GM21528 (cell line): ENCODE data around the gene MYH10.

Experiments used
- ATAC-seq: cut with Tn5 transposase; IDR thresholded peaks from one replicate; pipeline ENCODE4 v1.9.1; 2021; ENCODE audit warnings: mild to moderate bottlenecking, moderate library complexity; ENCODE audit not compliant: unreplicated experiment, low FRiP score

The MYH10 gene

DNA sequence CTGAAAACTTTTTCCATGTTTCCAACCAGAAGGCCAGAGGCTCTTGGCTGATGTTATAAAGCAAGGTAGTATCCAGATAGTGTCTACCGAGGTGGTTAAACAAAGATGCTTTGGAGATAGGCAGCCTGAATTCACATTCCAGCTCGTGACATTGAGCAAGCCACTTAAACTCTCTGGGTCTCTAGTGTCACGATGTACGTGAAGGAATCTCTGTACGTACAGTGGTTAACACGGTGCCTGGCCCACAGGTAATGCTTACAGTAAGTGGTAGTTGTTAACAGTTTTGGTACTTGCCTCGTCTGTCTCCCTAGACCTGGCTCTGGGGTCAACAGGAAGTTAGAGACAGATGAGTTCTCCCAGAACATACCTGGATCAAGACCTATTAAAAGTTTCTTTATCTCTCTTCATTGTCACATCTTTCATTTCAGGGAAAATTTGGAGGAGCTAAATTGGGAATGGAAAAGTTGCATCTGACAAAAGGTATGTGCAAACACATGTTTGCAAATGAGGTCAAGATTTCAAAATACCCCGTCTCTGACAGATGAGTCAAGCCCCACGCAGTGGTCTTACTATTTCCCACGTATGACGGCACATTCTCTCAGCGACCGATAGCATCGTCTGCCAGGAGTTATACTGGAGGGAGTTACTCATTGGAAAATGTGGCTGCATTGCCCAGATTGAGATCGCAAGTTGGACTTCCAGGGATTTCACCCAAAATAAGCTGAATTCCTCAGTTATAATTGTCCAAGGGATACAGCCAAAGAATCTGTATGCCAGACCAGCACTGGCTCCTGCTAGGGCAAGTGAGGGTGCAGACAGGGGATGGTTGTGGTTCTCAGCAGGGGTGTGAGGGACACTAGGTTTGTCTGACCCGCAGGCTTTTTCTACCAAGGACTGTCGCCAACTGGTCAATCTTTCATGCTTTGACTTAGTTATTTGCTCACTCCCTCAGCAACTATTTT, 18.9 kb upstream of the MYH10 start:
- ATAC-seq: no peak

DNA sequence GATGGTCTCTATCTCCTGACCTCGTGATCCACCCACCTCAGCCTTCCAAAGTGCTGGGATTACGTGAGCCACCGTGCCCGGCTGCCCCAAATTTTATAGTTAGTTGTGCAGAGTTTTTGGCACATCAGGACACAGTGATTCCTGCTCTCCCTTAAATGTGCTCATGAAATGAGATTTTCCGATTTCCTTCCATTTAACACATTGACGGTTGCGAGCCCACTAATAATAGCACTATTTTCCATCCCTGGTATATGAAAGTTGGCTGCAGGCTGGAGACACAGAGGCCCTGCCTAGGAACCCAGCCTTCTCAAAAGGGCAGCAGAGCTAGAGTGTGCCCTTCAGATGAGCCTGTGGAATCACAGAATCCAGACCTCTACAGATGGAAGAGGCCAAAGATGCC, 17.4 kb upstream of the MYH10 start:
- no peak for ATAC-seq

DNA sequence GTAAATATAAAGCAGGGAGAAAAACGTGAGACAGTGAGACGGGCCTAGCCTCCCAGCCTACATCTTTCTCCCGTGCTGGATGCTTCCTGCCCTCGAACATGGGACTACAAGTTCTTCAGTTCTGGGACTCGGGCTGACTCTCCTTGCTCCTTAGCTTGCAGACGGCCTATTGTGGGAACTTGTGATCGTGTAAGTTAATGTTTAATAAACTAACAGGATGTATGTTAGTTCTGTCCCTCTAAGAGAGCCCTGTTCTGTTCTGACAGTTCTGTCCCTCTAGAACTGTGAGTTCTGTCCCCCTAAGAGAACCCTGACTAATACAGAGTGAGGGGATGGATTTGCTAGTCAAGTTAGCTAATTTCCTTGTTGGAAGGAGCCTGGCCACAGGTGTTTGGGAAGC, 16.7 kb upstream of the MYH10 start:
- ATAC-seq: no peak

DNA sequence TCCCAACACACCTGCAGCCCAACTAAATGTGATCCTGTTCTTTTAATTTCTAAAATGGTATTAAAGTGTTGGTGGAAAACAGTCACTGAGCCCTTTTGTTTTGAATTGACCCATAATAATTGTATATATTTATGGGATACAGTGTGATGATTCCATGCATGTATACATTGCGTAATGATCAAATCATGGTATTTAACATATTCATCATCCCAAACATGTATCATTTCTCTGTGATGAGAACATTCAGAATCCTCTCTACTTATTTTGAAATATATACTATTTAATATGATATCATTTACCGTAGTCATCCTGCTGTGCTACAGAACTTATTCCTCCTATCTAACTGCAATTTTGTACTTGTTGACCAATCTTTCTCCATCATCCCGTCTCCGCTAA, 14.0 kb upstream of the MYH10 start:
- no peak for ATAC-seq

DNA sequence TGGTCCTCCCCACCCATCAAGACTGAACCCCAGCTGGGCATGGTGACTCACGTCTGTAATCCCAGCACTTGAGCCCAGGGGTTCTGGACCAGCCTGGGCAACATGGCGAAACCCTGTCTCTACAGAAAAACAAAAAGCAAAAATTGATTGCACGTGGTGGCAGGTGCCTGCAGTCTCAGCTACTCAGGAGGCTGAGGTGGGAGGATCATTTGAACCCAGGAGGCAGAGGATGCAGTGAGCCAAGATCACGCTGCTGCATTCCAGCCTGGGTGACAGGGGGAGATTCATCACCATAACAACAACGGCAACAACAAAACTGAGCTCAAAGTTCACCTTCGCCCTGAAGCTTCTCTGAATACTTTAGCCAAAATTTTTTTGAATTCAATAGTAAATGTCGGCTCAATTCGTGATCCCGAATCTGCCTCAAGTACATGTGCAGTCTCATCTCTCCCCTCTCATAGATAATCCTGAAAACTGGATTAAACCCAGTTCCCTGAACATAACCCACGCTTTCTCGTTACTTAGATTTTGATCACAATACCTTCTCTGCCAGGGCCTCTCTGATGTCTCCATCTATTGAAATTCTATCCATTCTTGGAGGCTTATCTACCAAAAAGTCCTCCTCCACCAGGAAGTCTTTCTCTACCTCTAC, 13.5 kb upstream of the MYH10 start:
- ATAC-seq: no peak

DNA sequence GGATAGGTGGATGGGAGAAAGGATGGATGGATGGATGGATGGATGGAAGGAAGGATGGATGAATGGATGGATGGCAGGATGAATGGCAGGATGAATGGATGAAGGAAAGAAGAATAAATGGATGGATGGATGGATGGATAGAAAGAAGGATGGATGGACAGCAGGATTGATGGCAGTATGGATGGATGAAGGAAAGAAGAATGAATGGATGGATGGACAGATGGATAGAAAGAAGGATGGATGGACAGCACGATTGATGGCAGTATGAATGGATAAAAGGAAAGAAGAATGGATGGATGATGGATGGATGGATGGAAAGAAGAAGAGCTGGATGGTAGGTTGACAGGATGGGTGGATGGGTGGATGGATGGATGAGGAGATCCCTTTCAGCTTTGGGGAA, 9.2 kb upstream of the MYH10 start:
- ATAC-seq: no peak

DNA sequence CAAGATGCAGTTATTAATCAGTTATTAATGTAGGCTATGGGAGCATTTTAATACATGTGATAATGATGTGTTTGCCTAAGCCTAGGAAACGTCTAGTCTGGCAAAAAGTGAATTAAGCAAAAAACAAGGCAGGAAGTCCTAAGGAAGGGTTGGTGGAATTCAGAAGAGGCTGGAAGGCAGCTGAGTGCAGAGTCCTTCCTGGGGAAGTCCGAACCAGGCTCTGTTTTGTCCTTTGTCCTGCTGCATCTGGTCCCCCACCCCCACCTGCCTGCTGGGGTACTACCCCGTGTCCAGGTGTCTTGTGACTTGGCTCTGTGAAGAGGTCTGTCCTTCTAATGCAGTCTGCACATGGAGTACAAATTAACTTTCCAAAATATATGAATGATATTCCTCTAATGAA, 1.5 kb upstream of the MYH10 start:
- ATAC-seq: no peak

DNA sequence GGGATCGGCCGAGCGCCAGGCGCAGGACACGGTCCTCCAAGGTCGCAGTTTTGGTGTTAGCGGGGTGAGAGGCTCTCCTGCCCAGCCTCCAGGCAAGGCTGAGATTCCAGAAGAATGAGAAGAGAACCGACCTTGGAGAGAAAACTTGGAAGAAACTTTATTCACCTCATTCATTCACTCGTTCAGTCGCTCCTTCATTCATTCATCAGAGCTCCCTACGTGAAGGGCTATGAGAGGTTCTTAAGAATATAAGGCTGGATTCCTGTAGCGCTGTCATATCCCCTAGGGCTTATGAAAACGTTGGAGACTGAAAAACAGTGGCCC, 991 bp upstream of the MYH10 start:
- ATAC-seq: no peak

DNA sequence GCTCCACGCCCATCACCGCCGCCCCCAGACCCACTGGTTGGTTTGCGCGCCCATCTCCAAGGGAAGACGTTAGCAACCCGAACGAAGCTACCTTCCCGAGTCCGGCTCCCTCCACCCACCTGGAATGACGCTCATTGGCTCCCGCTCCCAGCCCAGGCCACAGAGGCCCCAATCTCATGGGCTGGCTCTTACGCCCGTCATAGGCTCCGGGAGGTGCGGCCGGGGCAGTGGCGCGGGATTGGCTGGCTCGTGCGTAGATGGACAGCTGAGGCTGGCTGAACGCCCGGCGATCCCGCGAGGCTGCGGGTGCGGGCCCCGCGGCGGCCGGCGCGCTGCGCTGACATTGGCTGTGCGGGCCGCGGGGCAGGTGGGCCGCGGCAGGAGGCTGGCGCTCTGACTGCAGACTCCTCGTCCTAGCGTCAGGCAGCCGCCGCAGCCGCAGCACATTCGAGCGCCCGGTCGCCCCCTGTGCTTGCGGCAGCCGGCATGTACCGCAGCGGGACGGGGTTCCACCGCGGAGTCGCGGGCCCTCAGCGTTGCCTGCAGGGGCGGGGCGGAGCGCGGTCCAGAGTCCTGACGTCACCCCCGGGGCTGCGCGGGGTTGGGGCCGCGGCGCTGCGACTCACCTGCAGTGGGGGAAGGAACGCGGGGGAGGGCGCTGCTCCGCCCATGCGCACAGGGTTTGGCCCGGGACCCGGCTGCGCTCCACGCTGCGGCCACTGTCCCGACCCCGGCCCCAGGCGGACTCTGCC, 453 bp upstream of the MYH10 start:
- peak; percentile 94 for ATAC-seq

DNA sequence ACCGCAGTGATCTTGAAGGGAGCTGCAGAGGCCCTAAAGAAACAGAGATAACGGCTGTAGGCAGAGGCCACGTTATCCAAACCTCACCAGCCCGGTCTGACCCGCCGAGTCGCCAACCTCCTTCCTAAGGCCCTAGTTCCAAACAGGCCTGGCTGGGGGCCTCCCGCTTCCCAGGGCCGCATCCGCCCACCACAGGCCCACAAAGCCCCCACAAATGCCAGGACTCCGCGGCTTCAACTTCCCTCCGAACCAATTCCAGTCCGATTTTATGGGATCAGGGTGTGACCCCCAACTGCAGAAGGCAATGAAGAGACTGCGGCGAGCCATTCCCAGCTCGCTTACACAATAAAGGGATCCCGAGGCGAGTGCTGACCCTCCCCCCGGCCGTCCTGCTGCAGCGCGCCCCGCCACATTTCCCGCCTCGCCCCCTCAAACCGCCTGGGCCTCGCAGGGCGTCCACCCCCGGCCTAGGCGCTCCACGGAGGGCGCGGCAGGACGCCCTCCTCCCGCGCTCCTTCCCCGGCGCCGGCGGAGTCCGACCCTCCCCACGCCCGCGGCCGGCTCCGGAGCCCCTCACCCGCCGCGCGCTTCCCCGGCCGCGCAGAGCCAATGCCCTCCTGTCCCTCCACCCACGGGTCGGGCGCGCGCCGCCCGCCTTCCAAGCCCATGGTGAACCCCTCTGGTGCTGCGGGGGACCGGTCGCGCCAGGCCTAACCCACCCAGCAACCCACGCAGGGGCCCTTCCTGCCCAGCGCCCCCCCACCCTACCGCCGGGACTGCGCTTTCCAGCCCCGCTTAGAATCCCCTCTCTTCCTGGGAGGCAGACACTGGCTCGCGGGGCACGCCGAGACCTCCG, 926 bp downstream of the MYH10 start:
- no peak for ATAC-seq

DNA sequence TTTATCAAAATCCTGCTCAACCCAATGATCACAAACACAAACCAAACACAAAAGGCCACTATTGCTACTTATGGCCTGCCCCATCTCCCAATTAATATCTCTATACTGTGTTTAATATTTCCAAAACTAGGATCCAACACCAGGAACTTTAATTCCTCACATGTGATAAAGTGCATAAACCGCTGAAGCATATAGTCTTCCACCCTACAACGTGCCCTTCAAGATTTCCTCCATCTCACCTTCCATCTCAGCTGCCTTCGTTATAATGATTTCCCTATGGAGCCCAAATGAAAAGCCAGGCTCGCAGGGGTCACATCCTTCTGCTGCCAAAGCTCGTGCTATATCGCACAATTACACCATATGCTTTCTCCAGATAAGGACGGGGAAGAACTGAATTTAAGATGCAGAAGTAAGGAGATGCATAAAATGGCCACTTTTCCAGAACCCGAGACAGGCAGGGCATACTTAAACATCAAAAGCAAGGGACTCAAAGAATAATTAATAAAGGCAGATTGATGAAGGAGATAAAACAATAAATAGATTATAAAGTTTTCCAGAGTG, 1.8 kb downstream of the MYH10 start:
- ATAC-seq: no peak

DNA sequence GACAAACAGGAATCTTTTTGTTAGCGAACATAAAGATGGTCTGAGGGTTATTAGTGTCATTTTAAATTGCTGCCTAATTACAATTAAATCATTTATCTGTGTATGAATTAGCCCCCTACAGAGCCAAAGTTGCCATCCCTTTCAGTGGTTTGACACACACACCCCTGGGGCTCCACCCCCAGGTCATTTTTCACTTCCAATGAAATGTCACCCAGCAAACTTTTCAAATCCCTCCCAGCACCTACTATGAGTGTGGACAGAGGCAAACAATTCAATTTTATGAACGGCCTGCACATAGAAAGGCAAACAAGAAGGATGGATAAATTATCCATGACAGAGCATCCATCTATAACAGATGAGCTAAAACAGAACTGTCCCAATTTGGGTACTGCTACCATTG, 2.4 kb downstream of the MYH10 start:
- ATAC-seq: no peak

DNA sequence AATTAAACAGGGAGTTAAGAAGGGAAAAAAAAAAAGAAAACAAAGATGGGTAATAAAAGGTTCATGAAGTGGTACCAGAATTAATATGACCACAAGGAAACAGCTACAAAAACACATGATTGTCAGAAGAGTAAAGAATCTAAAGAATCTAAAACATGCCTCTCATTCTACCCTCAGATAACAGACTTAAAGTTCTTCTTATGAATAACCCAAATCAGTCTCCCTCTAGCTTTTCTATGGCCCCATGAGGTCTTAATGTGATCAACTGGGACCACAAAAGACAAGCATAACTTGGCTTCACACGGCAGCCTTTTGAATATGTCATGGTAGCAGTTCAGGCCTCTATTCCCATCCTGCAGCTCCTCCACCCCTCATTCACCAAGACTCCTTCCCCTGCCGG, 6.9 kb downstream of the MYH10 start:
- no peak for ATAC-seq

DNA sequence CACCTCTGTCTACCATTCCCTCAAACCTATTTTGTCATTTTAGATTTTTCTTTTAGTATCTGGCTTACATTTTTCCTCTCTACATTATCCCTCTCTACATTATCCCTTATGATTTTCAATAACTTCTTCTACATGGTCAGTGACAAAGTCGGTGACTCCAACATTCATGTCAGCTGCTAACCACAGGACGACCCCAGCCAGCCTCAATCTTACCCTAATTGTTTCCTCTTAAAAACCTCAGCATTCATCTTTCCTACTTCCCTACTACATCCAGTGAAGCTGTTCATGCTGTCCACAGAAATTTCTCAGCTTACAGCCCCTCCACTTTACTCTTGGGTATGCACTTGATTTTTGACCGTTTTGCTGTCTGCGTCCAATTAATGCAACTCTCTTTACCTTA, 8.3 kb downstream of the MYH10 start:
- no peak for ATAC-seq

DNA sequence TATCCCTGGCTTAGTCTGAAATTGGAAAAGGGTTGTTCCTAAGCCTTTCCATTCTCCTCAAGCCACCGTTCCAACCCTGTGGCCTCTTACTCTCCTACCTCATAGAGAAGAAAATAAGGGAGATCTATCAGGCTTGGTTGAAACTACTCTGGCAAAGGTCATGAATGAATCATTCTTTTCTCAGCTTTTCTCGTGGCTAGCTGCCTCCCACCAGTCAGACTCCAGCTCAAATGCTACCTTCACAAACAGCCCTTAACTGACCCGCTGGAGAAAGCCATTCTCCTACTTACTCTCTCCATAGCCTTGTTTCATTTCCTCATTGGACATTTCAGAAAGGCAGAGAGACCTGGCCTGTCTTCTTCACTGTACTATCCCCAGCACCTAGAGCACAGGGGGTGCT, 8.9 kb downstream of the MYH10 start:
- ATAC-seq: no peak

DNA sequence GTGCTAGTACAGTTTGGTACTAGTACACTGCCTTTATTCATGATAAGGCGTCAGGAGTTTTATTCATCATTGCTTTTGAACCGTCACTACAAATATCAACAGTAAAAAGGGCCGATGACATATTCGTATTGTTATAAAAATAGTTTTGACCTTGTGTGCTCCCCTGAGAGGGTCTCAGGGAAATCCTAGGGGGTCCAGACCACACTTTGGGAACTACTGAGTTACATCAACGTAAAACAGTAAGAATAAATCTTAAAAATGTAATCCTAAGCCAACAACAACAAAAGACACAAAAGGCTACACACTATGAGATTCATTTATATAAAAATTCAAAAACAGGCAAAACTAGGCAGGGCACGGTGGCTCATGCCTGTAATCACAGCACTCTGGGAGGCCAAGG, 11.2 kb downstream of the MYH10 start:
- no peak for ATAC-seq

DNA sequence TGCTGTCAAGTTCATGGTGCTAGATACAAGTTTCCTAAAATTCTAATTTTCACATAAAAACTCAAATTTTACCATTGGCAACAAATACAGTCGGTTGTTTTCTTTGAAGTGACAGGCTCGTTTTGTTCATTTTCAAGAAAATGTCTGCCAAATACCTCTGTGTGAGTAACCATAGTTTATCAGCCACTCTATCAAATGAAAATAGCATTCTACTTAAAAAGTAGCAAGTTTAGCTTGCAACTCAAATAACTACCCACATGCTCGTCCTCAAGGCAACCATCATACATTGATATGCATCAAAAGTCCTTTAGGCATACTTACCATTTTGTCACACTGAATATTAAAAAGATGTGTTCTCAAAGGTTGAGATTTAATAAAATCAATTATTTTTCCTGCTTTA, 11.7 kb downstream of the MYH10 start:
- ATAC-seq: no peak

DNA sequence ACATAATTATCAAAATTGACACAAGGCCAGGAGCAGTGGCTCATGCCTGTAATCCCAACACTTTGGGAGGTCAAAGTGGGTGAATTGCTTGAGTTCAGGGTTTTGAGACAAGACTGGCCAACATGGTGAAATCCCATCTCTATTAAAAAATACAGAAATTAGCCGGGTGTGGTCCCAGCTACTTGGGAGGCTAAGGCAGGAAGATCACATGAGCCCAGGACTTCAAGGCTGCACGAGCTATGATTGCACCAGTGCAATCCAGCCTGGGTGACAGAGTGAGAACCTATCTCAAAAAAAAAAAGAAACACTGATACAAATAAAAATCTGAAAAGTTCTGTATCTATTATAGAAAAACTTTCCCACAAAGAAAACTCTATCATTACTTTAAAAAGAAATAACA, 15.5 kb downstream of the MYH10 start:
- ATAC-seq: no peak

DNA sequence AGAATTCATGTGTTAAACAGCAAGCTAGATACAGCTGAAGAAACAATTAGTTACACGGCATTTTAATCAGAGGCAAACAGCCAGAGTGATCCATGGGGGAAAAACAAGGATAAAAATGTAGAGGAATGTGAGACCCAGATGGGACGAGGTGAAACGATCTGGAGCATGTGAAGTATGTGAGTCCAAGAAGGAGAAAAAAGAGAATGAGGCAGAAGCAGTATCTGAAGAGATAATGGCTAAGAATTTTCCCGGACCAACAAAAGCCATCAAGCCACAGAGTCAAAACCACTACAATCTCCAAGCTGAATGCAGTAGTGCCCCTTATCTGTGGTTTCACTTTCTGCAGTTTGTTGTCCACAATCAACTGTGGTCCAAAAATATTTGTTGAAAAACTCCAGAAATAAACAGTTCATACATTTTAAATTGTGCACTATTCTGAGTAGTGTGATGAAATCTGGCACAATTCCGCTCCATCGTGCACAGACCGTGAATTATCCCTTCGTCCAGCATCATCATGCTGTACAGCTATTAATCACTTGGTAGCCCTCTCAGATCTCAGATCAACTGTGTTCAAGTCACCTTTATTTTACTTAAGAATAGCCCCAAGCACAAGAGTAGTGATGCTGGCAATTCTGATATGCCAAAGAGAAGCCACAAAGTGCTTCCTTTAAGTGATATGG, 18.8 kb downstream of the MYH10 start:
- no peak for ATAC-seq

DNA sequence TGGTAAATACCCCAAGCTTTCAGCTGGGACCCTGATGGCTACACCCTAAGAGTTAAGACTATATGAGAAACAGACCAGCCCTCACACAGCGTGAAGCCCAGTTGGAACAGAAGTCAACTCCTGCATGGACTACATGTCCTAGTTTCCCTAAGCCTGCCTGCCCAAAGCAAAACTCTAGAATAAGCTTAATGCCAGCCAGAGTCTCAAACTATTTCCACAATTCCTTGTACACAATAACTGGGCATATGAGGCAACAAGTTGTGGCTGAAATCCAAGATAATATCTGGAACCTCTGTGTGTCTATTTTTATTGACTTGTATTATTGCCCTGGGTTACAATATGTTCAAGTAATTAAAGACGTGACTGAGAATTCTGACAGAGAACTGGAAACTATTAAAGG, 19.4 kb downstream of the MYH10 start:
- ATAC-seq: no peak
